ENCODE data around the gene KATNB1.
"Not testable (repeated sequence)": the region's sequence is repeated elsewhere in the genome, so short reads cannot be mapped to it uniquely, and the experiment has no call there.

Gene KATNB1

GRCh38 chr16:57775661-57776469 is 40.3 kb downstream of the KATNB1 start:
- no peak for DNase-seq

GRCh38 chr16:57778658-57779057 is 43.1 kb downstream of the KATNB1 start:
- DNase-seq = no peak

- DNase-seq = not testable (repeated sequence)
Observed at GRCh38 chr16:57779836-57780235, 44.3 kb downstream of the KATNB1 start.

GRCh38 chr16:57781349-57781740 is 45.8 kb downstream of the KATNB1 start:
- DNase-seq = no peak

- DNase-seq = no peak
Observed at GRCh38 chr16:57781741-57782606, 46.4 kb downstream of the KATNB1 start.

- not testable (repeated sequence) for DNase-seq
Observed at GRCh38 chr16:57782607-57783055, 47.1 kb downstream of the KATNB1 start.

- no peak for DNase-seq
Observed at GRCh38 chr16:57783116-57783515, 47.5 kb downstream of the KATNB1 start.

GRCh38 chr16:57783883-57784282 is 48.3 kb downstream of the KATNB1 start:
- DNase-seq = no peak

- no peak for DNase-seq
Observed at GRCh38 chr16:57784334-57784733, 48.8 kb downstream of the KATNB1 start.

- no peak for DNase-seq
Observed at GRCh38 chr16:57785385-57785784, 49.8 kb downstream of the KATNB1 start.

- DNase-seq = no peak
Observed at GRCh38 chr16:57785924-57786323, 50.4 kb downstream of the KATNB1 start.

GRCh38 chr16:57786632-57787518 is 51.3 kb downstream of the KATNB1 start:
- DNase-seq = no peak

- no peak for DNase-seq
Observed at GRCh38 chr16:57787519-57787905, 51.9 kb downstream of the KATNB1 start.

- no peak for DNase-seq
Observed at GRCh38 chr16:57788252-57788841, 52.8 kb downstream of the KATNB1 start.

- no peak for DNase-seq
Observed at GRCh38 chr16:57788951-57789350, 53.4 kb downstream of the KATNB1 start.

- DNase-seq = no peak
Observed at GRCh38 chr16:57791195-57791892, 55.8 kb downstream of the KATNB1 start.

- DNase-seq = no peak
Observed at GRCh38 chr16:57791893-57792461, 56.4 kb downstream of the KATNB1 start.

GRCh38 chr16:57794849-57795430 is 59.4 kb downstream of the KATNB1 start:
- DNase-seq = no peak

GRCh38 chr16:57795431-57795878 is 59.9 kb downstream of the KATNB1 start:
- DNase-seq = peak; percentile 9

GRCh38 chr16:57796014-57796413 is 60.4 kb downstream of the KATNB1 start:
- DNase-seq = not testable (repeated sequence)

- no peak for DNase-seq
Observed at GRCh38 chr16:57797216-57797525, 61.6 kb downstream of the KATNB1 start.
